Astrocyte (in vitro differentiated cells and primary cell): ENCODE measurements around the gene PGM2.

ENCODE experiments used
- EZH2 ChIP-seq: IDR thresholded peaks from 2 replicates; pipeline ENCODE4 v1.6.1; 2012; ENCODE audit warnings: mild to moderate bottlenecking, low read length, inconsistent platforms; ENCODE audit not compliant: insufficient read depth
- TF ChIP-seq, protein P1 (sequence below): IDR thresholded peaks from 2 replicates; pipeline ENCODE4 v1.5.1; 2011; ENCODE audit warnings: low read depth, mild to moderate bottlenecking, inconsistent platforms, low read length, moderate library complexity; ENCODE audit not compliant: insufficient read depth

- TF ChIP-seq, protein P1, sequence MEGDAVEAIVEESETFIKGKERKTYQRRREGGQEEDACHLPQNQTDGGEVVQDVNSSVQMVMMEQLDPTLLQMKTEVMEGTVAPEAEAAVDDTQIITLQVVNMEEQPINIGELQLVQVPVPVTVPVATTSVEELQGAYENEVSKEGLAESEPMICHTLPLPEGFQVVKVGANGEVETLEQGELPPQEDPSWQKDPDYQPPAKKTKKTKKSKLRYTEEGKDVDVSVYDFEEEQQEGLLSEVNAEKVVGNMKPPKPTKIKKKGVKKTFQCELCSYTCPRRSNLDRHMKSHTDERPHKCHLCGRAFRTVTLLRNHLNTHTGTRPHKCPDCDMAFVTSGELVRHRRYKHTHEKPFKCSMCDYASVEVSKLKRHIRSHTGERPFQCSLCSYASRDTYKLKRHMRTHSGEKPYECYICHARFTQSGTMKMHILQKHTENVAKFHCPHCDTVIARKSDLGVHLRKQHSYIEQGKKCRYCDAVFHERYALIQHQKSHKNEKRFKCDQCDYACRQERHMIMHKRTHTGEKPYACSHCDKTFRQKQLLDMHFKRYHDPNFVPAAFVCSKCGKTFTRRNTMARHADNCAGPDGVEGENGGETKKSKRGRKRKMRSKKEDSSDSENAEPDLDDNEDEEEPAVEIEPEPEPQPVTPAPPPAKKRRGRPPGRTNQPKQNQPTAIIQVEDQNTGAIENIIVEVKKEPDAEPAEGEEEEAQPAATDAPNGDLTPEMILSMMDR, result no peak
- no peak for TF ChIP-seq EZH2
Measured at GRCh38 chr4:37816719-37817118, 9.8 kb upstream of the PGM2 start.
